GM12891 (cell line): Measurements from ENCODE around the gene MIGA1.

Source experiments
- POLR2A ChIP-seq: IDR thresholded peaks from 2 replicates; pipeline ENCODE4 v1.6.1; 2011; ENCODE audit warnings: low read depth, low read length, control low read depth
- POLR2AphosphoS5 ChIP-seq: IDR thresholded peaks from 2 replicates; pipeline ENCODE4 v1.6.1; 2011; ENCODE audit warnings: low read depth, low read length, control low read depth
- POU2F2 ChIP-seq: IDR thresholded peaks from 2 replicates; pipeline ENCODE4 v1.6.1; 2011; ENCODE audit warnings: low read depth, mild to moderate bottlenecking, control low read depth, low read length, moderate library complexity

- TF ChIP-seq POLR2AphosphoS5 (no peak), POLR2A (no peak), POU2F2 (no peak)
These were observed 45.2 kb downstream of the MIGA1 start for GRCh38 chr1:77824694-77825093.
